Adrenal gland (tissue), 5 donors: ENCODE results near the gene AP1B1.

Experiments used
- CTCF ChIP-seq, 6 experiments: fragments of 450-650 bp in 4 of 6; fragments of 200-600 bp in 2 of 6; sonication (generic) in 1 of 6; IDR thresholded peaks; 1 replicate in 5 of 6; 2 replicates in 1 of 6; pipeline versions ENCODE4 v1.5.1 to v1.8.0; 2016 to 2021; ENCODE audit warnings: antibody characterized with exemption in 6 of 6, mild to moderate bottlenecking in 2 of 6, moderate library complexity in 1 of 6
- POLR2A ChIP-seq, 2 donors: fragments of 450-650 bp; IDR thresholded peaks; one replicate each; pipeline ENCODE4 v1.6.1; 2017; ENCODE audit warnings: antibody characterized with exemption in 2 of 2, mild to moderate bottlenecking in 2 of 2, moderate library complexity in 1 of 2
- donor health status: DM: no; HTN: no; CAD: no.

- TF ChIP-seq CTCF (IDR thresholded peaks at IDR 0.05) (no peak), POLR2A (IDR thresholded peaks at IDR 0.05) (no peak)
These were observed 9.1 kb downstream of the AP1B1 start for GRCh38 chr22:29379258-29379657.
